AG04449 (cell line): ENCODE data around the gene PTGR1.
"Not testable (repeated sequence)": the region's sequence is repeated elsewhere in the genome, so short reads cannot be mapped to it uniquely, and the experiment has no call there.

Experiments
- CTCF ChIA-PET: fragments of 350-600 bp; formaldehyde crosslinking; extraction: SDS; loops from one replicate; lab custom pipeline; 2021; ENCODE audit warnings: antibody characterized with exemption; lab: Yijun Ruan, JAX
- POLR2A ChIA-PET: fragments of 400-600, 350-600 bp; formaldehyde crosslinking; extraction: SDS; loops from one replicate; lab custom pipeline; 2020; ENCODE audit warnings: antibody characterized with exemption, inconsistent platforms; lab: Yijun Ruan, JAX
- DNase-seq: peaks from one replicate; pipeline ENCODE4 v3.0.0-alpha.2; 2010; ENCODE audit warnings: low read depth, low spot score
- H3K4me3 ChIP-seq: 2 replicates; pipeline ENCODE4 v1.5.1; 2011; ENCODE audit warnings: low read depth, mild to moderate bottlenecking, control low read depth, low read length
- TF ChIP-seq, protein P1 (sequence below): IDR thresholded peaks from one replicate; pipeline ENCODE4 v1.5.1; 2011; ENCODE audit warnings: mild to moderate bottlenecking, moderate library complexity, low read length, control low read depth, inconsistent platforms; ENCODE audit not compliant: insufficient read depth; ENCODE audit errors: missing control alignments

PTGR1 gene

DNA sequence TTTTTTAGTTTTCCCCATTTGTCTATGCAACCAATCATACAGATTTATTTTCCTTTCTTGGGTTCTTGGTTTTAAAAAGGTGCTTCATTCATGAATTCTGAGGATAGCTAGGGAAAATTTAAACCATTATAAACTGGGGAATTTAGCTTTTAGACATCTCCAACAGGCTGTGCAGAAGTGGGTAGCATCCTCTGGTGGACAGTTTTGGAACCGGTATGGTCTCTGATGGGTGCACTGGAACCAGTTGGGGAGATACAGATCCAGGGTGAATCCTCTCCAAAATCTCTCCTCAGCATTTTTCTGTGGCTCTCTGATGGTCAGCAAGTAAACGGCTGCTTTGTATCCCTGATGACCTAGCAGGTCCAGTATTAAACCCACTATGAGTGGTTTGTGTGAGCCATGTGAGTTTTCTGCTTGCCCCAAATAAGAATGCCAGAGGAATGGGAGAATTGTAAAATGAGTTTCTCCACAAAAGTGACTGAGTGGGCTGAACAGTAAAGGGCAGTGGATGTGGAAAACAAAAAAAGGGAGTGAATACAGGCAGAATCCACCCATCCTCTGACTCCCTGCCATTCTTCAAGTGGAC is 22.5 kb upstream of the PTGR1 start:
- POLR2A ChIA-PET: no interaction called here

DNA sequence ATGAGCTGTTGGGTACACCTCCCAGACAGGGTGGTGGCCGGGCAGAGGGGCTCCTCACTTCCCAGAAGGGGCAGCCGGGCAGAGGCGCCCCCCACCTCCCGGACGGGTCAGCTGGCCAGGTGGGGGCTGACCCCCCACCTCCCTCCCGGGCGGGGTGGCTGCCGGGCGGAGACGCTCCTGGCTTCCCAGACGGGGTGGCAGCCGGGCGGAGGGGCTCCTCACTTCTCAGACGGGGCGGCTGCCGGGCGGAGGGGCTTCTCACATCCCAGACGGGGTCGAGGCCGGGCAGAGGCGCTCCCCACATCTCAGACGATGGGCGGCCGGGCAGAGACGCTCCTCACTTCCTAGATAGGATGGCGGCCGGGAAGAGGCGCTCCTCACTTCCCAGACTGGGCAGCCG is 17.9 kb upstream of the PTGR1 start:
- POLR2A ChIA-PET, DNase-seq, H3K4me3 ChIP-seq, CTCF ChIA-PET: not testable (repeated sequence)

More for the DNA sequence above, 22.5 kb upstream of the PTGR1 start:
- DNase-seq: no peak
- H3K4me3 ChIP-seq: no peak overlapping the region
- CTCF ChIA-PET: interaction anchor here (0.9 to 1.6 kb wide), 9 partner anchors 10 to 193 kb away, joined by 3 to 15 read pairs (median 5); partner anchors contain the start of gene PTGR1
- TF ChIP-seq, protein P1, sequence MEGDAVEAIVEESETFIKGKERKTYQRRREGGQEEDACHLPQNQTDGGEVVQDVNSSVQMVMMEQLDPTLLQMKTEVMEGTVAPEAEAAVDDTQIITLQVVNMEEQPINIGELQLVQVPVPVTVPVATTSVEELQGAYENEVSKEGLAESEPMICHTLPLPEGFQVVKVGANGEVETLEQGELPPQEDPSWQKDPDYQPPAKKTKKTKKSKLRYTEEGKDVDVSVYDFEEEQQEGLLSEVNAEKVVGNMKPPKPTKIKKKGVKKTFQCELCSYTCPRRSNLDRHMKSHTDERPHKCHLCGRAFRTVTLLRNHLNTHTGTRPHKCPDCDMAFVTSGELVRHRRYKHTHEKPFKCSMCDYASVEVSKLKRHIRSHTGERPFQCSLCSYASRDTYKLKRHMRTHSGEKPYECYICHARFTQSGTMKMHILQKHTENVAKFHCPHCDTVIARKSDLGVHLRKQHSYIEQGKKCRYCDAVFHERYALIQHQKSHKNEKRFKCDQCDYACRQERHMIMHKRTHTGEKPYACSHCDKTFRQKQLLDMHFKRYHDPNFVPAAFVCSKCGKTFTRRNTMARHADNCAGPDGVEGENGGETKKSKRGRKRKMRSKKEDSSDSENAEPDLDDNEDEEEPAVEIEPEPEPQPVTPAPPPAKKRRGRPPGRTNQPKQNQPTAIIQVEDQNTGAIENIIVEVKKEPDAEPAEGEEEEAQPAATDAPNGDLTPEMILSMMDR: peak; percentile 66

DNA sequence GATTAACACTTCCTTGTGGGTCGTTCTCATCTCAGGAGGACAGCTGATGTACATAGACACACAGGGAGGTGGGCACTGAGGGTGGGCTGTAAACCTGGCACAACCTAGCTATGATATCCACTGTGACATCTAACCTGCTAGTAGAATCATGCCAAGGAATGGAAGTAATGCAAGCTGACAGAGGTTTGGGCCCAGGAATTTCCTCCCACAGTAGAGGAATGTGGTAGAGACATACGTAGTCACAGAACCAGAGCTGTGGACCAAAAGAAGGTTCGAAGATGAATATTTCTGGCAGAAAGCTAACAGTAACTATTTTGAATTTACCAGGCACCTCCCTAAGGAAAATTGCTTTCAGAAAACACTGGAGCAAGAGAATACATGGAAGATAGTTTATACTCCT is 16.5 kb upstream of the PTGR1 start:
- ChIA-PET CTCF (interaction anchor here (0.5 to 1.5 kb wide), 3 partner anchors 18 to 20 kb away, joined by 3 to 4 read pairs (median 3); no protein-coding TSS in a partner anchor), POLR2A (interaction anchor here (1.1 kb wide), 1 partner anchor 15 kb away, joined by 3 read pairs; the partner anchor contains the start of gene DNAJC25)
- TF ChIP-seq, protein P1: no peak
- DNase-seq: no peak
- H3K4me3 ChIP-seq: no peak overlapping the region

DNA sequence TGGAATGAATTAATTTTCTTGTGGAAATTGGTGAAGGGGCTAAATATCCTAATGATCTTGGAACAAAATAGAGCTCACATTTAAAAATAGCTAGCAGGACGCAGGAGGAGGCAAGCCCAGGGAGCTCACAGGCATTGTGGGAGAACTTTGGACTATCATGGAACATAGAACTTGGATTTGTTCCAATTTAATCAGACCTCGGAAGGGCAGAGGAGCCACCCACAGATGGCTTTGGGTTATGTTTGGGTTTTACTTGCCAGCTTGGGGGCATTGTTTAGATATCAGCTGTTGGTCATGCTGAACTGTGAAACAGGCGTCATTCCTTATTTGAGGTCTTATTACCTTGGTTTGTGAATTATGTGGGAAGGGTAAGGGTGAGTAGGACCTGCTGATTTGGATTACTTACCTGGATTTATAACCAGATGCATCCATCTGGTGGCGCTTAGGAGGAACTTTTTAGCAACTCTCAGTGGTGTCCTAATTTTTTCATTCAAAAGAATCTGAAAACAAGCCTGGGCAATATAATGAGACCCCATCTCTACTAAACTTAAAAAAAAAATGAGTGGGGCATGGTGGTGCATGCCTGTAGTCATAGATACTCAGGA is 14.1 kb upstream of the PTGR1 start:
- POLR2A ChIA-PET: no interaction called here
- H3K4me3 ChIP-seq: no peak overlapping the region
- CTCF ChIA-PET: interaction anchor here (1.5 kb wide), 1 partner anchor 15 kb away, joined by 3 read pairs; no protein-coding TSS in a partner anchor
- DNase-seq: no peak
- TF ChIP-seq, protein P1: no peak

DNA sequence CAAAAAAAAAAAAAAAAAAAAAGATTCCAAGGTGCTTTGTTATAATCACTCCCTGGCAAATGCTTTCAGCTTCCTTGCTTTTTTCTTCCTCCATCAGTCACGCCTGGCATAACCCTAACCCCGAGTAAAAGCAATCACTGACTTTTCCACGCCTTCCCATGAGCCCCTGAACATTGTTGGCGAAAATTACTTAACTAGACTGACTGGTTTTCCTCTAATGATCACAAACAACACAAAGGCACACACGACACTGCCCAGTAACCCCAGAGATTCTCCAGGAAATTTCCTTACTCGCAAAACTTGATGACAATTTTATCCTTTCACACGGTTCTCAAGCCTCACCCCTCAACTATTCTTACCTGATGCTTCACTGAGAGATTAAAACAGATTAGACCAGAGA is 11.4 kb upstream of the PTGR1 start:
- POLR2A ChIA-PET: no interaction called here

DNA sequence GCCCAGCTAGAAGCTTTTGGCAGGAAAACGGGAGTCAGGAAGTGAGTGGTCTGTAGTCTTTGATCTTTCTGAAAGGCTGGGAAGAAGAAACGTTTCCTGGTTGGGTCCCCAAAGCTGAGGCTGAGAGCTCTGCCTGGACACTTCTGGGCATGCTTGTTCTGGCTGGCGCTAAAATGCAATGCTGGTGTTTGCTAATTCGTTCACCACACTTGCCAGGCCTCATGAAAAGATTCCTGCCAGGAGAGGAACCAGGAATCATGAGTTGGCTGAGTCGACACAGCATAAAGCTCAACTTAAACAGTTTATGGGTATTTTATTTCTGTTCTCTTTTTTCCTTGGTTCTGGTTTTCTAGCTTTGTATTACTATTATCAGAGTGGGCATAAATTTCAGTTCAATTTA is 10.7 kb upstream of the PTGR1 start:
- DNase-seq: no peak
- H3K4me3 ChIP-seq: no peak overlapping the region
- POLR2A ChIA-PET: no interaction called here
- TF ChIP-seq, protein P1: no peak
- CTCF ChIA-PET: no interaction called here

More for the DNA sequence above, 11.4 kb upstream of the PTGR1 start:
- no peak overlapping the region for H3K4me3 ChIP-seq
- TF ChIP-seq, protein P1: no peak
- CTCF ChIA-PET: no interaction called here
- DNase-seq: no peak
